HTERT RPE-1 (cell line): ENCODE results near the gene ALX3.

ENCODE experiments used
- in situ Hi-C: fragments of 300-500 bp; cut with MboI; formaldehyde crosslinking; loops from 4 replicates; pipeline ENCODE4 v1.14.3; 2020; ENCODE audit warnings: low sequenced_read_pairs

The ALX3 gene

GRCh38 chr1:110067479-110067892 lies 3.0 kb downstream of the ALX3 start:
- in situ Hi-C loops = no loop called here

- in situ Hi-C loops = no loop called here
Observed at GRCh38 chr1:110065841-110066240, 4.6 kb downstream of the ALX3 start.

DNA sequence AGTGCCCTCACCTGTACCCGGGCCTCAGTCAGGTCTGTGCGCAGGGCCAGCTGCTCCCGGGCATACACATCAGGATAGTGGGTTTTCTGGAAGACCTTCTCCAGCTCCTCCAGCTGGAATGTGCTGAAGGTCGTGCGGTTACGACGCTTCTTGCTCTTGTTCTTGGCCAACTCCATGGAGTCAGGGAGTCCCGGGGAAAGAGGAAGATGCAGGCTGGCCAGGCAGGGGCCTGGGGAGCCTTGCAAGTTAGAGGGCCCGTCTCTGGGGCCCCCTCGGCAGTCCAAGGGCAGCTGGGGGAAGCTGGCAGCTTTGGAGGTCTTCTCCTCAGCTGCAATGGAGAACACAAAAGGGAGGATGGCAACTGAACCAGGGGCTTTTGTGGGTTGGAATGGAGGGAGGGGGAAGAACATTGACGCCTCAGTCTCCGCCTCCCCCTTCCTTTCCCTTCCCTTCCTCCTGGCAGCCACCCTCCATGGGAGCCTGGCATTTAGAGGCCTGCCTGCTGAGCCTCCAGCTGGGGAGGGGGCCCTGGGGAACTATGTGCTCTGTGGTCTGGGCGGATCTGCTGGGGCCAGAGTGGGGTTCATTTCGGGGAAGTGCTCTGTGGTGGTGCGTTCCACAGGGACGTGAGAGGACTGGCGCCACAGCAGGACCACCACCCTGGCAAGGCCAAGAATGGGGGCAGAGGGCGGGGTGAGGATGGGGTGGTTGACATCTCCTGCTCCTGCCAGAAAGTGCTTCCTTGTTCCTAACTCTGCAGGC lies 5.7 kb downstream of the ALX3 start:
- in situ Hi-C loops = no loop called here

DNA sequence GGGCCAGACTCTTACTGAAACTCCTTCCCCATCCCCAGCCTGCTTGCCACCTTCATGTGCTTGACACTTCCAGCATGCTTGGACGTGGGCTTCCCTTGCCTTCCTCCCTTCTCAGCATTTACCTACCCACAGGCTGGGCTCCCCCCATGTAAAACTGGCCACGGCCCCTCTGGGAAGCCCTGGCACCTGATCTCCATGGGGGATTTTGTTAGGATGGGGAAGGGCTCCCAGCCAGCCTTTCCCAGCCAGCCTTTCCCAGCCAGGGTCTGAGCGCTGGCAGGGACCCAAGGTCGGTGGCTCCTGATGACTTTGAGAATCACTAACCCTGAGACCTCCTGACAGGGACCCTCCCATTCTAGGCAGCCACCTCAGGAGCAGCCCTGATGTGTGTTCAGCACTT lies 6.7 kb downstream of the ALX3 start:
- in situ Hi-C loops = no loop called here

GRCh38 chr1:110062612-110063011 lies 7.9 kb downstream of the ALX3 start:
- in situ Hi-C loops = no loop called here

GRCh38 chr1:110061341-110061740 lies 9.1 kb downstream of the ALX3 start:
- in situ Hi-C loops = no loop called here

- in situ Hi-C loops = no loop called here
Observed at GRCh38 chr1:110060662-110061060, 9.8 kb downstream of the ALX3 start.

- in situ Hi-C loops = no loop called here
Observed at GRCh38 chr1:110060034-110060661, 10.3 kb downstream of the ALX3 start.

DNA sequence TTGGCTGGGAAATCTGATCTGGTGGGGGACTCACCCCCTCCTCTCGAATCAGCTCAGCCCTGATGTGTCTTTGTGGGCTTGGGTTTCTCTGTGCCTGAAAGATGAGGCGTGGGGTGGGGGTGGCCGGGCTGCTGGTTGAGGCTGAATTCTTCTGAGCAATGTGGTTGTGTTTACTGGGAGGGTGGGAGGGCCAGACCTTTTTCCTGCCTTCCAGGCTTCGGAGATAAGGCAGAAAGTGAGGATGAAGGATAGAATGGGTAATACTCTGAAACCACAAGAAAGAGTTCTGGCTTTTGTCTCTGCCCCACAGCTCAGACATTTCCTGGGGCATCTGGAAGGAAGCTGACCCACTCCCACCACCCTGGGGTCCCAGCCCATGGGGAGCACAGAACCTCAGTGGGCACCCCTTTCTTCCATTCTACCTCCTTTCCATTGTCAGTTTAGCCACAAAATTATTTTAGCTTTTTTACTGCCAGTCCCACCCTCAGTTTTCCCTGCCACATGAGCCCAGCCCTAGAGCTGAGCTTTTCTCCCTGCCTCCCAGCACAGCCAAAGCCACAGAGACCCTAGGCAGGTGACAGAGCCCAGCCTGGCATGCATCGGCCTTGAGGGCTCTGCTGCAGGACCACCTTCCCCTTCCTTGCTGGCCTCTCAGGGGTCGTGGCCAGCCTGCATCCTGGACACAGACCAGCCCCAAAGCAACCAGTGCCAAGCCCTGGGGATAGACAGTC lies 11.2 kb downstream of the ALX3 start:
- in situ Hi-C loops = no loop called here

DNA sequence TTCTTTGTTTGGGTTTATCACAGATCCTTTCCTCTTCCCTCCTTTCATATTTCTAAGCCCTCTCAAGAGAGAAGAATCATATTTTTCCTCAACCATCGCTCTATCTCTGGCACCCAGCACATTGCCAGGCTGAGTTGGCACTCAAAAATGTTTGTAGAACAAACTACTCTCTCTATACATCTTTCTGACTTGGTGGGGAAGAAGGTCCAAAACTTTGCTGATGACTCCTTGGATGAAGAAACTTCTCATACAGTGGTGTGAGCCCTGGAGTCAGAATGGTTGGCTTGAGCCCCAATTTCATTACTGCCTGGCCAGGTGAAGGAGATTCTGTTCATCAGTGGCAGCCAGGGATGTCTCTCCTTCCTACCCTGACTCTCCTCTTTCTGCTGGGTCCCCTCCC lies 11.9 kb downstream of the ALX3 start:
- in situ Hi-C loops = no loop called here

- in situ Hi-C loops = no loop called here
Observed at GRCh38 chr1:110057963-110058518, 12.4 kb downstream of the ALX3 start.

- in situ Hi-C loops = no loop called here
Observed at GRCh38 chr1:110056776-110057175, 13.7 kb downstream of the ALX3 start.

- in situ Hi-C loops = no loop called here
Observed at GRCh38 chr1:110056285-110056683, 14.2 kb downstream of the ALX3 start.

- in situ Hi-C loops = no loop called here
Observed at GRCh38 chr1:110055493-110056284, 14.8 kb downstream of the ALX3 start.

GRCh38 chr1:110053552-110054428 lies 16.7 kb downstream of the ALX3 start:
- in situ Hi-C loops = no loop called here

- in situ Hi-C loops = no loop called here
Observed at GRCh38 chr1:110051262-110051648, 19.2 kb downstream of the ALX3 start.

GRCh38 chr1:110050602-110051261 lies 19.7 kb downstream of the ALX3 start:
- in situ Hi-C loops = no loop called here

GRCh38 chr1:110049801-110050601 lies 20.5 kb downstream of the ALX3 start:
- in situ Hi-C loops = no loop called here
